Embryonic facial prominence (tissue), 1 donor: ENCODE data around the gene KRT26.
"Not testable (repeated sequence)": the region's sequence is repeated elsewhere in the genome, so short reads cannot be mapped to it uniquely, and the experiment has no call there.

Experiments
- DNase-seq: peaks from one replicate; pipeline ENCODE4 v3.0.0-alpha.2; 2016; ENCODE audit errors: extremely low spot score

The KRT26 gene

DNA sequence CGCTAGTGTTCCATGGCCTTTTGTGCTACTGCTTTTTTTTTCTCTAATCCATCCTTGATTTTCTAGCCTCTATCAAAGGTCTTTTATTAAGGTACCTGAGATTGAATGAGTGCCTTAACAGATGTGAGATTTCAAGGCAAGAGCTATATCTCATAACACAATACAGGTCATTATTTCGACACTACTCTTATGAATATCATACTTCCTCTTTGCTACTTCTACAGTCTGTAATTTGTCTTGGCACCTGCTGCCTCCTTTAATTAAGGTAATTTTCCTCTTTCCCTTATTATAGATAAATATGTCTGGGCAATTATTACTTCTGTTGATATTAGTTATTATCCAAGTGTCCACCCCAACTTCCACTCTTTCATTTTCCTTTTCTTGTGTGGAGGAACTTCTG is 22.5 kb upstream of the KRT26 start:
- DNase-seq: no peak

DNA sequence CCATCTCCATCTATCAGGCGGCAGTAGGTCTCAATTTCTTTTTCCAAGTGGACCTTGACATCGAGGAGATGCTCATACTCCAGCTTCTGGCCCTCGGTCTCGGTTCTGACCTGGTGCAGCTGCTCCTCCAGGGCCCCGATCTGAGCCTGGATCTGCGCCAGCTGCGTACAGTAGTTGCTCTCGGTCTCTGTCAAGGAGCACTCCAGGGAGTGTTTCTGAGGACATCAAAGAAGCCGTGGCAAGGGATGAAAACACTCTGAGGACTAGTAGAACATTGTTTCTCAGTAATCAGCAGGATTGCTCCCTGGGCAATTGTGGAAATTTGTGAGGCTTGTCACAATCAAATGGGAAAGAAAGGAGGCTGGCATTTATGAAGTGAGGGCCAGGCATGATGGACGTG is 21.8 kb upstream of the KRT26 start:
- DNase-seq: no peak

- DNase-seq: peak; percentile 21
Measured at GRCh38 chr17:40791787-40792436, 19.9 kb upstream of the KRT26 start.

GRCh38 chr17:40791111-40791510 is 19.1 kb upstream of the KRT26 start:
- peak; percentile 9 for DNase-seq

DNA sequence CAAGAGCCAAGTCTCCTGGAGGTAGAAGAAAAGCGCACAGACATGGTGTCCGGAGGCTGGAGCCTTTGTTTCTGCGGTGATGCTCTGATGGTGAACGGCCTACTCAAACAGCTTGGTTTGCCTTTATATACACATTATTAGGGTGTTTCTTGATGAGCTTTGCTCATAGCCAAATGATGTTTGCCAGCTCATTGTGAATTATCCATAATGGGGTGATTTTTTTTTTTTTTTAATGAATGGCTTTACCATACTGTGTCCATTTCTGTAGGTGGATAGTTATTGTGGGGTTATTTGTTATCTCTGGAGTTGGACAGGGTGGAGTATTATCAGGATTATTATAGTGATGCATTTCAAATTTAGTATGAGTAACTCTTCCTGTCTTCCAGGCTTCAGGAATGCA is 10.4 kb upstream of the KRT26 start, which contains the start of gene KRT27:
TSS of gene KRT27 (minus strand) at position 101 of the 400 bp plus-strand sequence. CDS start at position 44, 57 bp downstream.
- no peak for DNase-seq

GRCh38 chr17:40779181-40779909 is 7.3 kb upstream of the KRT26 start:
- no peak for DNase-seq

- DNase-seq: no peak
Measured at GRCh38 chr17:40778461-40778860, 6.5 kb upstream of the KRT26 start.

GRCh38 chr17:40777971-40778370 is 6.0 kb upstream of the KRT26 start:
- no peak for DNase-seq

- DNase-seq: no peak
Measured at GRCh38 chr17:40777459-40777858, 5.5 kb upstream of the KRT26 start.

DNA sequence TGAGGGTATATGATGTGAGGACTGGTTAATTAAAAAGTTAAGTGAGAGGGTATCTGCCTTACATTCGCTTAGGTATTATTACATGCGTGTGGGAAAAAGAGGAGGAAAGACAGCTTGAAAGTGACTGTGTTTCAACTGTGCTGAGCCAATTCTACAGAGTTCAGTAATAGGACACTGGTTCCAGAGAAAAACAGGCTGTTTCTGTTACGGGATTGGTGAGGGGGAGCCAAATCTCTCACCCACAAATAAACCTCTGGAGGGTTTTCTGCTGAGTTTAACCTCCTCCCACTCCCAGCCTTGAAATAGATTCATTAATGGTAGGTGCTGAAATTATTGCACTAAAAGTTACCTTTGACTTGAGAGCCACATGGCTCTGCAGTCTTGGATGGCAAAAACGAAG is 3.9 kb upstream of the KRT26 start:
- DNase-seq: no peak

- DNase-seq: no peak
Measured at GRCh38 chr17:40765657-40766056, 6.3 kb downstream of the KRT26 start.

GRCh38 chr17:40763752-40764151 is 8.2 kb downstream of the KRT26 start:
- no peak for DNase-seq

GRCh38 chr17:40760105-40761016 is 11.6 kb downstream of the KRT26 start:
- no peak for DNase-seq

DNA sequence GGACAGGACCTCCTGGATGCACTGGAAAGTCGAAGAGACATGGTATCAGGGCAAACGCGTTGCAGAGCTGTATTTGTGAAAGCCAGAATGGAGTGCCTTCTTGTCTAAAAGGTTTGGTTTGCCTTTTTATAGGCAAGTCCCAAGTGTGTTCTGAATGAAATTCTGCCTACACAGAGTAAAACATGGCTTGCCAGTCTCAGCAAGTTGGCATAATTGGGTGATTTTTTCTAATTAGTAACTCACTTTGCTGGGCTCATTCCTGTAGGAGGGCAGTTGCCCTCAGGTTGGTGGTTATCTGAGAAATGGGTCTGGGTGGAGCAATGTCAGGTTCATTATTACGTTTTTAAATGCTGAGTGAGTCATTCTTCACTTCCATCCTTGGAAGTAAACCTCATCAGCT is 16.8 kb downstream of the KRT26 start, which contains the start of gene KRT25:
TSS of gene KRT25 (minus strand) at position 101 of the 400 bp plus-strand sequence. CDS start at position 41, 60 bp downstream.
- DNase-seq: no peak

GRCh38 chr17:40753804-40754203 is 18.2 kb downstream of the KRT26 start:
- DNase-seq: no peak

DNA sequence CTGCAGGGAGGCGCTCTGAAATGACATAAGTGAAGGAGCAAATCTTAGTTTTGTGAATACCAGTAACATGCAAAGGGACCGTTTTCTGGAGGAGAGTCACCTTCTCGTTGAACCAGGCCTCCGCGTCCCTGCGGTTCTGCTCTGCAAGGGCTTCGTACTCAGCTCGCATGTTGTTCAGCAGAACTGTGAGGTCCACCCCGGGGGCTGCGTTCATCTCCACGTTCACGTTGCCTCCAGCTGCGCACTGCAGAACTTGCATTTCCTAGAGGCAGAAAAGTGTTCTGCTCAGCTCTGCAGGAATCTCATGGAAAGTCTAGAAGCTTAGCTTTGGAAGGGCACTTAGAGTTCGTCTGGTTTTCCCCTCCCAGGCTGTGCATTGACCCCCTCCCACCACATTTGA is 20.9 kb downstream of the KRT26 start:
- DNase-seq: no peak

DNA sequence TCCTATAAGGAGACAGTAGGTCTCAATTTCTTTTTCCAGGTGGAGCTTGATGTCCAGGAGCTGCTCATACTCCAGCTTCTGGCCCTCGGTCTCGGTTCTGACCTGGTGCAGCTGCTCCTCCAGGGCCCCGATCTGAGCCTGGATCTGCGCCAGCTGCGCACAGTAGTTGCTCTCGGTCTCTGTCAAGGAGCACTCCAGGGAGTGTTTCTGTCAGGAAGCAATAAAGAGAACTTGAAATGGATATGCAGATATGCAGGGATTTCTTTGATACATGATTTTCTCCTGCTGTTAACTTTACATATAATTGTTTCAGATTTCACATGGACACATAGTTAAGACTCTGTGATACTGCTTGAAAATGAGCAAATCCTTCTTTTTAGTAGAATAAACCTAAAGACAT is 21.6 kb downstream of the KRT26 start:
- no peak for DNase-seq

DNA sequence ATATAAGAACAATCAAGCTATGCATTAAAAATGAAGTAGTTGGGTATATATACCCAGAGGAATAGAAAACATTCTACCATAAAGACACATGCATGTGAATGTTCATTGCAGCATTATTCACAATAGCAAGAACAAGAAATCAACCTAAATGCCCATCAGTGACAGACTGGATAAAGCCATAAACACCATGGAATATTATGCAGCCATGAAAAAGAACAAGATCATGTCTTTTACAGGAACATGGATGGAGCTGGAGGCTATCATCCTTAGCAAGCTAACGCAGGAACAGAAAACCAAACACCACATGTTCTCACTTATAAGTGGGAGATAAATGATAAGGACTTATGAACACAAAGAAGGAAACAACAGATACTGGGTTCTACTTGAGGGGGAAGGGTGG is 23.3 kb downstream of the KRT26 start:
- DNase-seq: not testable (repeated sequence)

- DNase-seq: no peak
Measured at GRCh38 chr17:40738553-40738952, 33.4 kb downstream of the KRT26 start.

DNA sequence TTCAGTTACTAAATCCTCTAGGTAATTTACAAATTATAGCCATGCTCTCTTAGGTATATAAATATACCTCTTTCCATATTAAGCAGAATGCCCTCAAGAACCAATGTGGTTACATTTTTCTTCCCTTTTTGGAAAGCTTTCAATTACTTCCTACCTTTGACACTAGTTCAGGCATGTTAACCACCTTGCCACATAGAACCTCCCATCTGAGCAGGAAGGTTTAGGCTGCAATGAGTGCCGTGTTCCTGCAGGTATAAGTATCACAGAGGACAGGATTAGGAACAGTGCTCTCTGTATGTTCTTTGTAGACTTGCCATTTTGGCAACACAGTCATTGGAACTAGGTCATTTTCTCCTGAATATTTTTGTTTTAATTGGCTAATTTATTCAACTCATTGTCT is 37.0 kb downstream of the KRT26 start:
- DNase-seq: no peak

DNA sequence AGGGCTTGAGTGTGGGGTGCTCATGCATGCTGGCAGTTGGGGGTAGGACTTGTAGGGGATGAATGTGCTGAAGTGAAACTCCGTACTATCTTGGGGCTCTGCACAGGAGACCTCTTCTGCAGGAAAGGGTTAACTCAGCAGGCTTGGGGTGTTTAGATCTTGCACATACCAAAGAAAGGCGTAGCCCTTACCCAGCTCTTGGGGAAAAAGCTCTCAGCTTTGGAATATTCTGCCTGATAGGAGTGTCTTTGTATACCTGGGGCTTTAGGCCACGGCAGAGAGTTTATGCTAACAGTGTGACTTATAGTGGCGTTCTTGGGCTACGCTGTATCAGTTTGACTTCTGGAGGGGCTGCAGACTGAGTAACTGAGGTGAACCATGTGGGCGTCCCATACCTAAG is 38.0 kb downstream of the KRT26 start:
- no peak for DNase-seq

DNA sequence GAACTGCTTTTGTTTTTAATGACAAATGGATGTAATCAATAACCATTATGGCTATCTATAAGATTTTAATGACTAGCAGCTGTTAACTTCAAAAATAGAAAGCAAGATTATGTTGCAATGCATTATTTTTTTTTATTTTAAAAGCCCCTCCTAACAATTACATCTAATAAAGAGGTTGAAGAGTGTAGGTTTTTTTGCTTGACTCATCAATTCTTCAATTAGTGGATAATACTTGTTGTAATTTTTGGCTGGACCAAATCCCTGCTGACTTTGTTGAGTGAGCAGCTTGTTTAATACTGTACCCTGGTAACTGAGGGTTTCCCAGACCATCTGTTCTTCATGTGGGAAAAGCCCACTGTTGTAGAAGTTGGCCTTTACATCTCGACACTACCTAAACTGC is 41.0 kb downstream of the KRT26 start:
- DNase-seq: no peak
